ENCODE results near the gene CXCL1.

- no peak for TF ChIP-seq CTCF (IDR thresholded peaks at IDR 0.05; ENCODE audit: insufficient read depth, low read length, poor library complexity, severe bottlenecking)
- no peak for TF ChIP-seq EZH2phosphoT487 (conservative IDR thresholded peaks at IDR 0.05; ENCODE audit: low read length)
These were observed 45.4 kb upstream of the CXCL1 start for GRCh38 chr4:73823760-73824159.
